Esophagus squamous epithelium (tissue), 4 donors: ENCODE data around the gene ABAT.

Experiments
- CTCF ChIP-seq, 6 experiments: fragments of 450-650 bp in 4 of 6; fragments of 200-600 bp in 2 of 6; sonication (generic) in 2 of 6; IDR thresholded peaks; one replicate each; pipeline ENCODE4 v1.5.1; 2016 to 2019; ENCODE audit warnings: antibody characterized with exemption in 6 of 6, mild to moderate bottlenecking in 4 of 6, moderate library complexity in 4 of 6
- POLR2A ChIP-seq, 4 donors: fragments of 450-650 bp; IDR thresholded peaks; one replicate each; pipeline ENCODE4 v1.6.1; 2017; ENCODE audit warnings: antibody characterized with exemption in 4 of 4, mild to moderate bottlenecking in 4 of 4, moderate library complexity in 3 of 4

GRCh38 chr16:8645141-8645521 is 29.3 kb upstream of the ABAT start:
- TF ChIP-seq CTCF (IDR thresholded peaks at IDR 0.05) (no peak), POLR2A (IDR thresholded peaks at IDR 0.05) (no peak)
